IPS-15b (cell line): ENCODE measurements around the gene MT1HL1.

Source experiments
- H3K27me3 ChIP-seq: one replicate; pipeline ENCODE4 v1.6.1; 2013; ENCODE audit warnings: low read length; ENCODE audit not compliant: control insufficient read depth, insufficient read depth
- H3K36me3 ChIP-seq: one replicate; pipeline ENCODE4 v1.6.1; 2013; ENCODE audit warnings: low read length; ENCODE audit not compliant: control insufficient read depth, insufficient read depth
- H3K4me1 ChIP-seq: one replicate; pipeline ENCODE4 v1.6.1; 2013; ENCODE audit warnings: mild to moderate bottlenecking, low read length; ENCODE audit not compliant: control insufficient read depth, insufficient read depth
- H3K4me3 ChIP-seq: one replicate; pipeline ENCODE4 v1.5.1; 2013; ENCODE audit warnings: low read depth, low read length
- H3K9ac ChIP-seq: one replicate; pipeline ENCODE4 v1.6.1; 2013; ENCODE audit warnings: low read depth, mild to moderate bottlenecking, low read length
- H3K9me3 ChIP-seq: one replicate; pipeline ENCODE4 v1.6.1; 2013; ENCODE audit warnings: mild to moderate bottlenecking, low read length; ENCODE audit not compliant: control insufficient read depth, insufficient read depth

Gene MT1HL1

GRCh38 chr1:237012788-237013383 lies 8.6 kb upstream of the MT1HL1 start:
- H3K36me3 ChIP-seq, result no peaks in the 10 kb centered on the region
- no peak overlapping the region for H3K4me3 ChIP-seq
- peaks cover 5% of the 10 kb centered on the region for H3K4me1 ChIP-seq
- H3K9ac ChIP-seq, result no peak overlapping the region
- no peaks in the 10 kb centered on the region for H3K9me3 ChIP-seq
- no peaks in the 10 kb centered on the region for H3K27me3 ChIP-seq

- peaks cover 5% of the 10 kb centered on the region for H3K4me1 ChIP-seq
- H3K9ac ChIP-seq, result no peak overlapping the region
- no peak overlapping the region for H3K4me3 ChIP-seq
- no peaks in the 10 kb centered on the region for H3K27me3 ChIP-seq
- H3K9me3 ChIP-seq, result no peaks in the 10 kb centered on the region
- H3K36me3 ChIP-seq, result no peaks in the 10 kb centered on the region
These were observed 8.1 kb upstream of the MT1HL1 start for GRCh38 chr1:237012361-237012760.

GRCh38 chr1:237011432-237011831 lies 7.2 kb upstream of the MT1HL1 start:
- Histone ChIP-seq H3K9me3 (no peaks in the 10 kb centered on the region), H3K4me3 (no peak overlapping the region), H3K9ac (no peak overlapping the region), H3K4me1 (peaks cover 4% of the 10 kb centered on the region), H3K27me3 (no peaks in the 10 kb centered on the region), H3K36me3 (no peaks in the 10 kb centered on the region)

- Histone ChIP-seq H3K27me3 (no peaks in the 10 kb centered on the region), H3K36me3 (no peaks in the 10 kb centered on the region), H3K9ac (no peak overlapping the region), H3K4me3 (no peak overlapping the region), H3K4me1 (peaks cover 2% of the 10 kb centered on the region), H3K9me3 (no peaks in the 10 kb centered on the region)
These were observed 5.4 kb upstream of the MT1HL1 start for GRCh38 chr1:237009611-237010010.

GRCh38 chr1:237007147-237007881 lies 3.1 kb upstream of the MT1HL1 start:
- no peak overlapping the region for H3K4me3 ChIP-seq
- no peak overlapping the region for H3K9ac ChIP-seq
- no peaks in the 10 kb centered on the region for H3K36me3 ChIP-seq
- H3K4me1 ChIP-seq, result peaks cover 2% of the 10 kb centered on the region
- no peaks in the 10 kb centered on the region for H3K9me3 ChIP-seq
- H3K27me3 ChIP-seq, result no peaks in the 10 kb centered on the region

- Histone ChIP-seq H3K4me3 (no peak overlapping the region), H3K4me1 (peaks cover 2% of the 10 kb centered on the region), H3K9ac (no peak overlapping the region), H3K36me3 (no peaks in the 10 kb centered on the region), H3K27me3 (no peaks in the 10 kb centered on the region), H3K9me3 (no peaks in the 10 kb centered on the region)
These were observed 1.4 kb upstream of the MT1HL1 start for GRCh38 chr1:237005674-237006073.

GRCh38 chr1:237003516-237003915 lies 725 bp downstream of the MT1HL1 start:
- Histone ChIP-seq H3K36me3 (no peaks in the 10 kb centered on the region), H3K4me3 (no peak overlapping the region), H3K9me3 (no peaks in the 10 kb centered on the region), H3K9ac (no peak overlapping the region), H3K27me3 (no peaks in the 10 kb centered on the region), H3K4me1 (no peaks in the 10 kb centered on the region)

- Histone ChIP-seq H3K9me3 (no peaks in the 10 kb centered on the region), H3K27me3 (no peaks in the 10 kb centered on the region)
These were observed 4.0 kb downstream of the MT1HL1 start for GRCh38 chr1:237000191-237000590.

GRCh38 chr1:236998546-236998945 lies 5.7 kb downstream of the MT1HL1 start:
- Histone ChIP-seq H3K9me3 (no peaks in the 10 kb centered on the region), H3K9ac (no peak overlapping the region), H3K4me1 (no peaks in the 10 kb centered on the region)

More at GRCh38 chr1:237000191-237000590, 4.0 kb downstream of the MT1HL1 start:
- Histone ChIP-seq H3K9ac (no peak overlapping the region), H3K4me3 (no peak overlapping the region), H3K36me3 (no peaks in the 10 kb centered on the region), H3K4me1 (no peaks in the 10 kb centered on the region)

GRCh38 chr1:236997882-236998281 lies 6.4 kb downstream of the MT1HL1 start:
- no peak overlapping the region for H3K4me3 ChIP-seq
- H3K4me1 ChIP-seq, result no peaks in the 10 kb centered on the region
- H3K36me3 ChIP-seq, result no peaks in the 10 kb centered on the region
- no peaks in the 10 kb centered on the region for H3K27me3 ChIP-seq
- H3K9ac ChIP-seq, result no peak overlapping the region
- H3K9me3 ChIP-seq, result no peaks in the 10 kb centered on the region

More at GRCh38 chr1:236998546-236998945, 5.7 kb downstream of the MT1HL1 start:
- no peak overlapping the region for H3K4me3 ChIP-seq
- no peaks in the 10 kb centered on the region for H3K36me3 ChIP-seq
- no peaks in the 10 kb centered on the region for H3K27me3 ChIP-seq

GRCh38 chr1:236997361-236997760 lies 6.9 kb downstream of the MT1HL1 start:
- no peaks in the 10 kb centered on the region for H3K36me3 ChIP-seq
- H3K9me3 ChIP-seq, result no peaks in the 10 kb centered on the region
- no peak overlapping the region for H3K4me3 ChIP-seq
- no peaks in the 10 kb centered on the region for H3K27me3 ChIP-seq
- H3K4me1 ChIP-seq, result no peaks in the 10 kb centered on the region
- no peak overlapping the region for H3K9ac ChIP-seq

- Histone ChIP-seq H3K9ac (no peak overlapping the region), H3K4me1 (no peaks in the 10 kb centered on the region), H3K4me3 (no peak overlapping the region), H3K9me3 (no peaks in the 10 kb centered on the region), H3K27me3 (no peaks in the 10 kb centered on the region), H3K36me3 (no peaks in the 10 kb centered on the region)
These were observed 9.8 kb downstream of the MT1HL1 start for GRCh38 chr1:236994450-236994849.
